Activated naive CD4-positive, alpha-beta T cell treated with anti-CD3 and anti-CD28 coated beads for 36 hours (primary cell): ENCODE results near the gene CHAF1B. TPM values are rescaled to one million over a fixed set of nuclear protein-coding genes. Genes with fewer than 3 reads are reported as not detected.
"Not testable (repeated sequence)": the region's sequence is repeated elsewhere in the genome, so short reads cannot be mapped to it uniquely, and the experiment has no call there.

Experiments used
- CTCF ChIA-PET: fragments of 350-600 bp; sonication (Branson Sonifier 250); formaldehyde crosslinking; loops from one replicate; lab custom pipeline; 2021; ENCODE audit warnings: antibody characterized with exemption; lab: Charles Lee
- DNase-seq: peaks from one replicate; pipeline ENCODE4 v3.0.0-alpha.2; 2020
- H3K27ac Mint-ChIP-seq: one replicate; pipeline ENCODE4 v1.8.0; 2021; ENCODE audit warnings: mild to moderate bottlenecking, mixed read lengths
- H3K27me3 Mint-ChIP-seq: one replicate; pipeline ENCODE4 v1.8.0; 2021; ENCODE audit warnings: low read depth, mixed read lengths
- H3K36me3 Mint-ChIP-seq: one replicate; pipeline ENCODE4 v1.8.0; 2021; ENCODE audit warnings: low read depth, mixed read lengths
- H3K4me1 Mint-ChIP-seq: one replicate; pipeline ENCODE4 v1.8.0; 2021; ENCODE audit warnings: low read depth, mixed read lengths
- H3K4me3 Mint-ChIP-seq: one replicate; pipeline ENCODE4 v1.8.0; 2021; ENCODE audit warnings: mild to moderate bottlenecking, moderate library complexity, mixed read lengths
- H3K9me3 Mint-ChIP-seq: one replicate; pipeline ENCODE4 v1.8.0; 2021; ENCODE audit warnings: mixed read lengths
- intact Hi-C: fragments of 100-400 bp; cut with micrococcal nuclease; formaldehyde crosslinking; loops from one replicate; pipeline ENCODE4 v1.15.1; 2023
- total RNA-seq, 2 experiments: library from RNA; stranded (reverse); gene quantifications; one replicate each; pipeline ENCODE4 v1.2.3, GENCODE V29; 2021

The CHAF1B gene
- total RNA-seq, 2 experiments from 2014 or later, result 30.5 to 31.9 TPM

DNA sequence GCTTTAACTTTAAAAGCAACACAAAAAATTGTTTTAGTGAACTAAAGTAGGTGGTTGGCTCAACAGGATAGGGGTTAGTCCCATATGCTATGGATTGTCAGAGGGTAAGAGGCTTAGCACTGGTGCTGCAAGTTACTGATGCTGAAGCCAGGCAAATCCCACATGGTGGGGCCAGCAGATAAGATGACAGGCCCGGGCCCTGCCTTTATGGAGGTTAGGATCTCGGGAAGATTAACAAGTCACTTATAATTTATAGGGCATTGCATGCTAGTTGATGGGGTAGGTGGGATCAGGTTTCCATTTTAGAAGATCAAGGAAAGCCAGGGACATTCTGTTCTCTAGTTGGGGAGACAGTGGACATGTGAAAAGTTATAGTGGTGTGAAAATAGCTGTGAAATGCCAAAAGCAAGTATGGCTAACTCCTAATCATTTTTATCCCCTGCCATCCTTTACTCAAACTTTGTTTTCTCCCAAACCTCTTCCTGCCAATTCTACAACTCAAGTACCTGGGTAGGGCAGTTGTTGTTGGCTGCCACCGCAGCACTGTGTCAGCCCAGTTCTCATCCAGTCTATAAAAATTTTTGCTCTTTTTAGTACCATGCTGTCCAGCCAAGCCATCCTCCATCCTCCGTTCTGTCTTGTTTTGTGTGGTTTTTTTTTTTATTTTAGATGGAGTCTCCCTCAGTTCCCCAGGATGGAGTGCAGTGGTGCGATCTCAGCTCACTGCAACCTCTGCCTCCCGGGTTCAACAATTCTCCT lies 10.3 kb downstream of the CHAF1B start:
- Mint-ChIP-seq H3K9me3 (peaks cover 4% of the 10 kb centered on the region), H3K27ac (no peak overlapping the region), H3K36me3 (peaks cover 64% of the 10 kb centered on the region), H3K4me3 (no peak overlapping the region), H3K27me3 (no peaks in the 10 kb centered on the region), H3K4me1 (no peaks in the 10 kb centered on the region)
- CTCF ChIA-PET, result interaction anchor here (1.8 kb wide), 1 partner anchor 254 kb away, joined by 3 read pairs; no protein-coding TSS in a partner anchor
- intact Hi-C loops, result no loop called here
- no peak for DNase-seq

DNA sequence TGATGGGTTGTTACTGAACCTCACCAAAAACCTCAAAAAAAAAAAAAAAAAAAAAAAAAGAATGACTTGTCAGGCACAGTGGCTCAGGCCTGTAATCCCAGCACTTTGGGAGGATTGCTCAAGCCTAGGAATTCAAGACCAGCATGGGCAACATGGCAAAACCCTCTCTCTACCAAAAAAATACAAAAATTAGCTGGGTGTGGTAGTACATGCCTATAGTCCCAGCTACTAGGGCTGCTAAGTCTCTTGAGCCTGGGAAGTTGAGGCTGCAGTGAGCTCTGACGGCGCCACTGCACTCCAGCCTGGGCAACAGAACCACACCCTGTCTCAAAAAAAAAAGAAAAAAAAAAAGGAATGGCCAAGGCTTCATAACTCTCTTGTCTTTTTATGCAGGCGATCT lies 11.1 kb downstream of the CHAF1B start:
- DNase-seq, result no peak
- intact Hi-C loops, result no loop called here

DNA sequence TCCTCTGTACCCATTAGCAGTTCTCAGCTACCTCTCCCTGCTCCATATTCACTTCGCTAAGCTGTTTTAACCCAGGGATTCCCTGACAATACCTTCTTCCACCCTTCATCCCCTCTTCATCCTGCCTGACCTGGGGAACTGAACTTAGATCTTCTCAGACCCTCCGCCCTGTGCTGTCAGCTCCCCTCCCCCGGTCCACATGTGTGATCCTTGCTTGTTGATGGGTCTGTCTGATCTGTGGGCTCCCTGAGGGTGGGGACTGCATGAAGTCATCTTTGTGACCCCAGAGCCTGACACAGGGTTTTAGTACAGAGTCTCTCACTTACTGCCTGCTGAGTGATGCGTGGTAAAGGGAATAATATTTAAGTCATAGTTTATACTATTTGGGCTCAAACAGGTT lies 11.8 kb downstream of the CHAF1B start:
- CTCF ChIA-PET, result interaction anchor here (1.8 kb wide), 1 partner anchor 255 kb away, joined by 3 read pairs; no protein-coding TSS in a partner anchor
- peaks cover 3% of the 10 kb centered on the region for H3K9me3 Mint-ChIP-seq
- intact Hi-C loops, result no loop called here
- no peak for DNase-seq
- no peak overlapping the region for H3K4me3 Mint-ChIP-seq
- no peak overlapping the region for H3K27ac Mint-ChIP-seq
- no peaks in the 10 kb centered on the region for H3K4me1 Mint-ChIP-seq
- peaks cover 58% of the 10 kb centered on the region for H3K36me3 Mint-ChIP-seq
- H3K27me3 Mint-ChIP-seq, result no peaks in the 10 kb centered on the region

More for the DNA sequence above, 11.1 kb downstream of the CHAF1B start:
- Mint-ChIP-seq H3K36me3 (peaks cover 62% of the 10 kb centered on the region), H3K4me3 (no peak overlapping the region), H3K9me3 (peaks cover 4% of the 10 kb centered on the region), H3K4me1 (no peaks in the 10 kb centered on the region), H3K27ac (no peak overlapping the region), H3K27me3 (no peaks in the 10 kb centered on the region)
- CTCF ChIA-PET, result interaction anchor here (1.8 kb wide), 1 partner anchor 255 kb away, joined by 3 read pairs; no protein-coding TSS in a partner anchor

DNA sequence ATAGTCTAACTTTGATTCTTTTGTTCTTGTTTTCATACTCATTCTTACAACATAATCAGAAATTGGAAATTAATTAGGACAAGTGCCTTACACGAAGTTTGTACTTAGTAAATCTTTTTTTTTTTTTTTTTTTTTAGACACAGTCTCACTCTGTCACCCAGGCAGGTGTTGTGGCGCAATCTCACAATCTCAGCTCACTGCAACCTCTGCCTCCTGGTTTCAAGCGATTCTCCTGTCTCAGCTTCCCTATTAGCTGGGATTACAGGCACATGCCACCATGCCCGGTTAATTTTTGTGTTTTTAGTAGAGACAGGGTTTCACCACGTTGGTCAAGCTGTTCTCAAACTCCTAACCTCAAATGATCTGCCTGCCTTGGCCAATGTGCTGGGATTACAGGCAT lies 12.4 kb downstream of the CHAF1B start:
- Mint-ChIP-seq H3K36me3 (peaks cover 54% of the 10 kb centered on the region), H3K27me3 (no peaks in the 10 kb centered on the region)

DNA sequence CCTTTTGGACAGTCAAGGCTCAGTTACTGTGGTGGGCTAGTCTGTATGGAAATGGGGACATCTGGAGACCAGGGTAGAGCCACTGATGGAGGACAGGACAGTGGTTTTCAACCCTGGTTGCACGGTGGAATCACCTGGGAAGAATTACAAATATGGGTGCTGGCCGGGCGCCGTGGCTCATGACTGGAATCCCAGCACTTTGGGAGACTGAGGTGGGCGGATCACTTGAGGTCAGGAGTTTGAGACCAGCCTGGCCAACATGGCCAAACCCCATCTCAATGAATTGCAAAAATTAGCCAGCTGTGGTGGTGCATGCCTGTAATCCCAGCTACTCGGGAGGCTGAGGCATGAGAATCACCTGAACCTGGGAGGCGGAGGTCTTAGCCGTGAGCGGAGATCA lies 14.5 kb downstream of the CHAF1B start:
- peaks cover 46% of the 10 kb centered on the region for H3K36me3 Mint-ChIP-seq
- H3K27me3 Mint-ChIP-seq, H3K4me3 Mint-ChIP-seq, DNase-seq, H3K9me3 Mint-ChIP-seq, H3K27ac Mint-ChIP-seq, intact Hi-C loops, H3K4me1 Mint-ChIP-seq: not testable (repeated sequence)
- CTCF ChIA-PET, result interaction anchor here (0.7 kb wide), 1 partner anchor 41 kb away, joined by 3 read pairs; no protein-coding TSS in a partner anchor

More for the DNA sequence above, 12.4 kb downstream of the CHAF1B start:
- intact Hi-C loops, result no loop called here
- no peaks in the 10 kb centered on the region for H3K9me3 Mint-ChIP-seq
- CTCF ChIA-PET, result interaction anchor here (1.8 kb wide), 1 partner anchor 256 kb away, joined by 3 read pairs; no protein-coding TSS in a partner anchor
- H3K4me1 Mint-ChIP-seq, result no peaks in the 10 kb centered on the region
- DNase-seq, result no peak
- H3K27ac Mint-ChIP-seq, result no peak overlapping the region
- H3K4me3 Mint-ChIP-seq, result no peak overlapping the region

DNA sequence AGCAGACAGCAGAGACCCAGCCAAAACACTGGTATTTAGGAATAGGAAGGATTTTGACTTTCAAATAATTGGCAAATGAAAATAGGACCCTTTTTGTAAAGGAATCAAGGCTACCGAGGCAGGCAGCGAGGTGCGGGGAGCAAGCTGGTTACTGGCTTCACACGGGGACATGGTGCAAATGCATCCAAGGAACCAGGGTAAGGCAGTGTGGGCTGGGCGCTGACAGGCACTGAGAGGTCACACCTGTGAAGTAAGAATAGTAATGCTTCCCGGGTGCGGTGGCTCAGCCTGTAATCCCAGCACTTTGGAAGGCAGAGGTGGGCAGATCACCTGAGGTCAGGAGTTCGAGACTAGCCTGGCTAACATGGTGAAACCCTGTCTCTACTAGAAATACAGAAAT lies 15.5 kb downstream of the CHAF1B start:
- H3K4me3 Mint-ChIP-seq, result no peak overlapping the region
- no peak overlapping the region for H3K27ac Mint-ChIP-seq
- H3K4me1 Mint-ChIP-seq, result no peaks in the 10 kb centered on the region
- H3K36me3 Mint-ChIP-seq, result peaks cover 43% of the 10 kb centered on the region
- intact Hi-C loops, result no loop called here
- CTCF ChIA-PET, result no interaction called here
- no peaks in the 10 kb centered on the region for H3K9me3 Mint-ChIP-seq
- no peak for DNase-seq
- no peaks in the 10 kb centered on the region for H3K27me3 Mint-ChIP-seq

DNA sequence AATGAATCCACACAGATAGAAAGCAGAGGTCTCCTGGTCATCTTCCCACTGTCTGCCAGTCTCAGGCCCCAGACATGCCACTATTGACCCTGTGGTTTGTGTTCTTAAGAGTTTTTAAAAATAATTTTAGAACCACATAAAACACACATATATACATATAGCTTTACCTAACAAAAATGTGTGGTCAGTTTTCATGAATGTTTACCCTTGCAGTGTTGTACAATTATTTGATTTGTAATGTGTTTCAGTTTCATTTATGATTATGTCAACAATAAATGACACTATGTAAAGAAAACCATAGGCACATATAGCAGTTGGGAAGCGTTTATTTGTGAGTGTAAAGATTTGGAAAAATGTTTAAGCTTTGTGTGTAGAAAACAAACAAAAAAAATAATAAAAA lies 17.1 kb downstream of the CHAF1B start:
- Mint-ChIP-seq H3K27ac (no peak overlapping the region), H3K9me3 (no peaks in the 10 kb centered on the region), H3K4me3 (no peak overlapping the region), H3K4me1 (no peaks in the 10 kb centered on the region), H3K36me3 (peaks cover 38% of the 10 kb centered on the region), H3K27me3 (no peaks in the 10 kb centered on the region)
- intact Hi-C loops, result no loop called here
- CTCF ChIA-PET, result interaction anchor here (0.9 to 1.0 kb wide), 2 partner anchors 11 to 17 kb away, joined by 3 to 4 read pairs; no protein-coding TSS in a partner anchor
- no peak for DNase-seq

DNA sequence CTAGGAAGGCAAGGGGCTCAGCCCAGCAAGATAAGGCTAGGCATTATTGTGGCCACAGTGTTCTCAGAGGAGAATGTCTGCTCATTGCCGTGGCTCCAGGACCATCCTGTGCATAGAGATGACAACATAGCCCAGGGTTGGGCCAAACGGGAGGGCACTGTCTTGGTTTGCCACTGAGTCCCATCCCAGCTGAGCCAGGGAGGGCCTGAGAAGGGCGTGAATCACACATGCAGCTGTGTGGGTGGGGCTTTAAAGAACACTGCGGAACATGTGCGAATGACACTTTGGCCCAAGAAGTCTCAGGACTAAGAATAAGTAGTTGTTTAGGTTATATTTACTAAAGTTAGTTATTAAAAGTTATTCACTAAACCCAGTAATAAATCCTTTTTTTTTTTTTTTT lies 18.5 kb downstream of the CHAF1B start:
- CTCF ChIA-PET, result interaction anchor here (1.0 kb wide), 1 partner anchor 13 kb away, joined by 3 read pairs; no protein-coding TSS in a partner anchor
- Mint-ChIP-seq H3K36me3 (peaks cover 43% of the 10 kb centered on the region), H3K27ac (no peak overlapping the region)

DNA sequence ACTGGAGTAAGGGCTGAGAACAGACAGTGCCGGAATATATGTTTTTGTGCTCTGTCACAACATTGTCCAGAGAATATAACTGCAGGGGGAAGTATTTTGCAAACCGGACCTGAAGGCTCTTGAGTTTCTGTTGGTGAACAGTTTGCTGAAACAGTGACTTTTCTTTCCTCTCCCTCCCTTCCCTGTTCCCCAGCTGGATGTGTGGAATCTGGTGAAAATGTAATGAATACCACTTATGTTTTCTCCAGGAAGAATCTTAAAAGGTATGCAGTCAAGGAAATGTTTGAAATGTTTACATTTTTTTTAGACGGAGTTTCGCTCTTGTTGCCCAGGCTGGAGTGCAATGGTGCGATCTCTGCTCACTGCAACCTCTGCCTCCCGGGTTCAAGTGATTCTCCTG lies 23.4 kb downstream of the CHAF1B start:
- Mint-ChIP-seq H3K27ac (no peak overlapping the region), H3K36me3 (peaks cover 44% of the 10 kb centered on the region), H3K27me3 (no peaks in the 10 kb centered on the region), H3K4me3 (no peak overlapping the region), H3K9me3 (no peaks in the 10 kb centered on the region), H3K4me1 (no peaks in the 10 kb centered on the region)
- CTCF ChIA-PET, result no interaction called here
- intact Hi-C loops, result no loop called here
- DNase-seq, result no peak

More for the DNA sequence above, 18.5 kb downstream of the CHAF1B start:
- Mint-ChIP-seq H3K4me3 (no peak overlapping the region), H3K4me1 (no peaks in the 10 kb centered on the region), H3K27me3 (no peaks in the 10 kb centered on the region), H3K9me3 (no peaks in the 10 kb centered on the region)
- intact Hi-C loops, result no loop called here
- DNase-seq, result no peak

DNA sequence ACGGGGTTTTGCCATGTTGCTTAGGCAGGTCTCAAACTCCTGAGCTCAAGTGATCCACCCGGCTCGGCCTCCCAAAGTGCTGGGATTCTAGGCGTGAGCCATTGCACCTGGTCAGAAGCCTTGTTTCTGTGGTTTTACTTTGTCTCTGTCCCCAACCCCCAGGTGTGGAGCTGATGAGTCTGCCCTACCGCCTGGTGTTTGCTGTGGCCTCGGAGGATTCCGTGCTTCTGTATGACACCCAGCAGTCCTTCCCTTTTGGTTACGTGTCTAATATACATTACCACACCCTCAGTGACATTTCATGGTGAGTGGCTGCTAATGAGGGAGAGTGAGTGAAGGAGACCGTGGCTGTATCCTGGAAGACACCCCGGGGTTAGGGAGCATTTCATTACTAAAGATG lies 26.1 kb downstream of the CHAF1B start:
- no peaks in the 10 kb centered on the region for H3K4me1 Mint-ChIP-seq
- CTCF ChIA-PET, result no interaction called here
- DNase-seq, result no peak
- H3K4me3 Mint-ChIP-seq, result no peak overlapping the region
- intact Hi-C loops, result no loop called here
- peaks cover 59% of the 10 kb centered on the region for H3K36me3 Mint-ChIP-seq
- no peaks in the 10 kb centered on the region for H3K27me3 Mint-ChIP-seq
- no peaks in the 10 kb centered on the region for H3K9me3 Mint-ChIP-seq
- H3K27ac Mint-ChIP-seq, result no peak overlapping the region

DNA sequence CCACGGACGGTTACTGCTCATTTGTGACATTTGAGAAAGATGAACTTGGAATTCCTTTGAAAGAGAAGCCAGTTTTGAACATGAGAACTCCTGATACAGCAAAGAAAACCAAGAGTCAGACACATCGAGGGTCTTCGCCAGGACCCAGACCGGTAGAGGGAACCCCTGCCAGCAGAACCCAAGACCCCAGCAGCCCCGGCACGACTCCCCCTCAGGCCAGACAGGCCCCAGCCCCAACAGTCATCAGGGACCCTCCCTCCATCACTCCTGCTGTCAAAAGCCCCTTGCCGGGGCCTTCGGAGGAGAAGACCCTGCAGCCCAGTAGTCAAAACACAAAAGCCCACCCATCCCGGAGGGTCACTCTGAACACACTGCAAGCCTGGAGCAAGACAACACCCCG lies 27.7 kb downstream of the CHAF1B start:
- Mint-ChIP-seq H3K9me3 (no peaks in the 10 kb centered on the region), H3K27me3 (no peaks in the 10 kb centered on the region), H3K27ac (no peak overlapping the region), H3K4me1 (no peaks in the 10 kb centered on the region), H3K4me3 (no peak overlapping the region), H3K36me3 (peaks cover 54% of the 10 kb centered on the region)
- CTCF ChIA-PET, result no interaction called here
- intact Hi-C loops, result no loop called here
- no peak for DNase-seq

DNA sequence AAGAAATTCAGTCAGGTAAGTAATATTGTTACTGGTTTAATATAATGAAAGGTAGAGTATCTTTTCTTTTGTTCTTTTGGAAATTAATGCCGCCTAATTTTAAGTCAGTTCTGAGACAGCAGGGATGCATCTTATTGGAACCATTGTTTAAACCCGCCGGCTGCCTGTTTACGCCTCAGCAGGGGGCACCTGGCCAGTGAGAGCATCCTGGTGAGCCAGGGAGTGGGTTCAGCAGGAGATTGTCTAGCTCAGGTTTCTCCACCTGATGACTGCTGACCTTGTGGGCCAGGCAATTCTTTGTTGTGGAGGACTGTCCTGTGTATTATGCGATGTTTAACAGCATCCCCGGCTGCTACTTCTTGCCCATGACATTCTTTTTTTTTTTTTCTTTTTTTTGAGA lies 30.2 kb downstream of the CHAF1B start:
- Mint-ChIP-seq H3K36me3 (peaks cover 47% of the 10 kb centered on the region), H3K27me3 (no peaks in the 10 kb centered on the region), H3K27ac (no peak overlapping the region), H3K9me3 (no peaks in the 10 kb centered on the region), H3K4me1 (no peaks in the 10 kb centered on the region), H3K4me3 (no peak overlapping the region)
- DNase-seq, result no peak
- intact Hi-C loops, result no loop called here
- CTCF ChIA-PET, result interaction anchor here (0.6 kb wide), 1 partner anchor 144 kb away, joined by 4 read pairs; no protein-coding TSS in a partner anchor

DNA sequence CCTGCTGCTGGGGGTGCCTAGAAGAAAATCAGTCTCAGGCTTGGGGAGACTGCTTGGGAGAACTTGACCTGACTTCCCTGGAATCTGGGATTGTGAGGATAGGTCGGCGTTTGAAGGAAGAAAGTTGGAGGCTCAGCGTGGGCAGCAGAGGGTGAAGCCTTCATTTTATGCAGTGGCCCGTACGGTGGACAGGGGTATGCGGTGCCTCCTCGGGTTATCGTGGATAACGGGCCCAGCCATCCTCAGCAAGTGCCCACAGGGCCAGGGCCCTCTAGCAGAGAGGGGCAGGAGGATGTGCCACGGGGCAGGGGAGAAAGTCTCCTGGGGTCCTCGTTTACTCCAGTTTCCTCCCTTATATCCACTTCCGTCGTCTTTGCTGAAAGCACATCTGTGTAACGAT lies 34.0 kb downstream of the CHAF1B start:
- CTCF ChIA-PET, result interaction anchor here (0.6 to 1.9 kb wide), 5 partner anchors 10 to 141 kb away, joined by 3 to 7 read pairs (median 4); no protein-coding TSS in a partner anchor
- H3K27me3 Mint-ChIP-seq, result no peaks in the 10 kb centered on the region
- H3K4me1 Mint-ChIP-seq, result no peaks in the 10 kb centered on the region
- DNase-seq, result no peak
- H3K27ac Mint-ChIP-seq, result no peak overlapping the region
- H3K9me3 Mint-ChIP-seq, result no peaks in the 10 kb centered on the region
- peaks cover 25% of the 10 kb centered on the region for H3K36me3 Mint-ChIP-seq
- intact Hi-C loops, result no loop called here
- no peak overlapping the region for H3K4me3 Mint-ChIP-seq
